ENCODE measurements around the gene DNA2. TPM values are rescaled to one million over a fixed set of nuclear protein-coding genes. Genes with fewer than 3 reads are reported as not detected.

DNA2 gene
- total and polyA plus RNA-seq, 2 of the 13 experiments (the other 11 are each of a cell fraction or from before 2014, with no cell fraction given), result 4.8 to 27.3 TPM

DNA sequence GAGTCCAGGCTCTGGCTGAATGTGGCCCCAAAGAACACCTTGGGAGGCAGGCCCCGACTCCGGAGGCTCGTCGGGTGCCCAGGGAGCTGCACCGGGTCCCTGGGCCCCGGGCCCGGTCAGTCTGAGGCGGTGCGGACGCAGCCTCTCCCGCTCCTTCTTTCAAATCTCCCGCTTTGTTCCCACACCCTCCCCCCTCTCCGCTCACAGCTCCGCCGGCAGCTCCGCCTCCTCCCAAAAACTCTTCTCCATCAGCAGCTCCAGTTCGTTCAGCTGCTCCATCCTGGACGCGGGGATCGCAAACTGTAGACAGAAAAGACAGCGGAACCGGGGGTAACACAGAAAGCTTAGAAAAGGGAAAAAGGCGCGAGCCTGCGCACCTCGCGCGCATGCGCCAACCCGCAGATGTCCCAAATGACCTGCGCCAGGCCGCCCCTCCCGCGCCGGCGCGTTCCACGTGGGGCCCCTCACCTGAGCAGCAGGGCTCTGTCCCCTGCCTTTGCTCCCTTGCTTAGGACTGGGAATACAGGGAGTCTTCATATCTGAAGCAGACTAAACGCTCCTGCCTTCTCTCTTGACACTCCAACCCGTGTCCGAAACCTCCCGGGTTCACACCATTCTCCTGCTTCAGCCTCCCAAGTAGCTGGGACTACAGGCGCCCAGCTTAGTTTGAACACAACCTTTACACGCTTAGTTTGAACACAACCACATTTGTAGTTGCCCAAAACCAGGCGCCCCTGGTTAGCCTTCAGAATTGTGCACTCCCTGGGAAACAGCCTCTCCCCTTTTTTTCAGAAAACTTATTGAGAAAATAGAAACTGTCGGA, at the start of gene DNA2 (continued):
- TF ChIP-seq KAT2B (IDR thresholded peaks at IDR 0.05; ENCODE audit: borderline replicate concordance, low read depth, low read length) (no peak), ZFP36 (IDR thresholded peaks at IDR 0.05; ENCODE audit: borderline replicate concordance, low read depth, low read length, partially characterized antibody) (no peak), ATF1 (CRISPR knock-in tag; IDR thresholded peaks at IDR 0.05) (no peak), FOXM1 (CRISPR knock-in tag; IDR thresholded peaks at IDR 0.05) (no peak), ZNF891 (CRISPR knock-in tag; IDR thresholded peaks at IDR 0.05) (no peak; the same call in none of the 2 replicates), TAF15 (IDR thresholded peaks at IDR 0.05; ENCODE audit: low read depth, low read length, poor library complexity, severe bottlenecking) (no peak), FOXK1 (CRISPR knock-in tag; IDR thresholded peaks at IDR 0.05; ENCODE audit: borderline replicate concordance, low read depth) (peak; percentile 64; the same call in 1 of the 2 replicates), RFX5 (IDR thresholded peaks at IDR 0.05; ENCODE audit: low read depth, low read length) (no peak), NFE2L2 (IDR thresholded peaks at IDR 0.05; ENCODE audit: low read length) (no peak), ZNF180 (CRISPR knock-in tag; IDR thresholded peaks at IDR 0.05; ENCODE audit: borderline replicate concordance, low read depth) (no peak), ZNF382 (CRISPR knock-in tag; IDR thresholded peaks at IDR 0.05; ENCODE audit: borderline replicate concordance) (no peak), ZMYM4 (CRISPR knock-in tag; IDR thresholded peaks at IDR 0.05) (peak; percentile 65), ZNF501 (CRISPR knock-in tag; IDR thresholded peaks at IDR 0.05) (peak; percentile 94)
- TF ChIP-seq, protein P1, sequence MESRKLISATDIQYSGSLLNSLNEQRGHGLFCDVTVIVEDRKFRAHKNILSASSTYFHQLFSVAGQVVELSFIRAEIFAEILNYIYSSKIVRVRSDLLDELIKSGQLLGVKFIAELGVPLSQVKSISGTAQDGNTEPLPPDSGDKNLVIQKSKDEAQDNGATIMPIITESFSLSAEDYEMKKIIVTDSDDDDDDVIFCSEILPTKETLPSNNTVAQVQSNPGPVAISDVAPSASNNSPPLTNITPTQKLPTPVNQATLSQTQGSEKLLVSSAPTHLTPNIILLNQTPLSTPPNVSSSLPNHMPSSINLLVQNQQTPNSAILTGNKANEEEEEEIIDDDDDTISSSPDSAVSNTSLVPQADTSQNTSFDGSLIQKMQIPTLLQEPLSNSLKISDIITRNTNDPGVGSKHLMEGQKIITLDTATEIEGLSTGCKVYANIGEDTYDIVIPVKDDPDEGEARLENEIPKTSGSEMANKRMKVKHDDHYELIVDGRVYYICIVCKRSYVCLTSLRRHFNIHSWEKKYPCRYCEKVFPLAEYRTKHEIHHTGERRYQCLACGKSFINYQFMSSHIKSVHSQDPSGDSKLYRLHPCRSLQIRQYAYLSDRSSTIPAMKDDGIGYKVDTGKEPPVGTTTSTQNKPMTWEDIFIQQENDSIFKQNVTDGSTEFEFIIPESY (CRISPR knock-in tag; IDR thresholded peaks at IDR 0.05), result no peak
- TF ChIP-seq, protein P2, sequence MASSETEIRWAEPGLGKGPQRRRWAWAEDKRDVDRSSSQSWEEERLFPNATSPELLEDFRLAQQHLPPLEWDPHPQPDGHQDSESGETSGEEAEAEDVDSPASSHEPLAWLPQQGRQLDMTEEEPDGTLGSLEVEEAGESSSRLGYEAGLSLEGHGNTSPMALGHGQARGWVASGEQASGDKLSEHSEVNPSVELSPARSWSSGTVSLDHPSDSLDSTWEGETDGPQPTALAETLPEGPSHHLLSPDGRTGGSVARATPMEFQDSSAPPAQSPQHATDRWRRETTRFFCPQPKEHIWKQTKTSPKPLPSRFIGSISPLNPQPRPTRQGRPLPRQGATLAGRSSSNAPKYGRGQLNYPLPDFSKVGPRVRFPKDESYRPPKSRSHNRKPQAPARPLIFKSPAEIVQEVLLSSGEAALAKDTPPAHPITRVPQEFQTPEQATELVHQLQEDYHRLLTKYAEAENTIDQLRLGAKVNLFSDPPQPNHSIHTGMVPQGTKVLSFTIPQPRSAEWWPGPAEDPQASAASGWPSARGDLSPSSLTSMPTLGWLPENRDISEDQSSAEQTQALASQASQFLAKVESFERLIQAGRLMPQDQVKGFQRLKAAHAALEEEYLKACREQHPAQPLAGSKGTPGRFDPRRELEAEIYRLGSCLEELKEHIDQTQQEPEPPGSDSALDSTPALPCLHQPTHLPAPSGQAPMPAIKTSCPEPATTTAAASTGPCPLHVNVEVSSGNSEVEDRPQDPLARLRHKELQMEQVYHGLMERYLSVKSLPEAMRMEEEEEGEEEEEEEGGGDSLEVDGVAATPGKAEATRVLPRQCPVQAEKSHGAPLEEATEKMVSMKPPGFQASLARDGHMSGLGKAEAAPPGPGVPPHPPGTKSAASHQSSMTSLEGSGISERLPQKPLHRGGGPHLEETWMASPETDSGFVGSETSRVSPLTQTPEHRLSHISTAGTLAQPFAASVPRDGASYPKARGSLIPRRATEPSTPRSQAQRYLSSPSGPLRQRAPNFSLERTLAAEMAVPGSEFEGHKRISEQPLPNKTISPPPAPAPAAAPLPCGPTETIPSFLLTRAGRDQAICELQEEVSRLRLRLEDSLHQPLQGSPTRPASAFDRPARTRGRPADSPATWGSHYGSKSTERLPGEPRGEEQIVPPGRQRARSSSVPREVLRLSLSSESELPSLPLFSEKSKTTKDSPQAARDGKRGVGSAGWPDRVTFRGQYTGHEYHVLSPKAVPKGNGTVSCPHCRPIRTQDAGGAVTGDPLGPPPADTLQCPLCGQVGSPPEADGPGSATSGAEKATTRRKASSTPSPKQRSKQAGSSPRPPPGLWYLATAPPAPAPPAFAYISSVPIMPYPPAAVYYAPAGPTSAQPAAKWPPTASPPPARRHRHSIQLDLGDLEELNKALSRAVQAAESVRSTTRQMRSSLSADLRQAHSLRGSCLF (CRISPR knock-in tag; IDR thresholded peaks at IDR 0.05; ENCODE audit: borderline replicate concordance), result no peak
- TF ChIP-seq, protein P3, sequence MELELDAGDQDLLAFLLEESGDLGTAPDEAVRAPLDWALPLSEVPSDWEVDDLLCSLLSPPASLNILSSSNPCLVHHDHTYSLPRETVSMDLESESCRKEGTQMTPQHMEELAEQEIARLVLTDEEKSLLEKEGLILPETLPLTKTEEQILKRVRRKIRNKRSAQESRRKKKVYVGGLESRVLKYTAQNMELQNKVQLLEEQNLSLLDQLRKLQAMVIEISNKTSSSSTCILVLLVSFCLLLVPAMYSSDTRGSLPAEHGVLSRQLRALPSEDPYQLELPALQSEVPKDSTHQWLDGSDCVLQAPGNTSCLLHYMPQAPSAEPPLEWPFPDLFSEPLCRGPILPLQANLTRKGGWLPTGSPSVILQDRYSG (CRISPR knock-in tag; IDR thresholded peaks at IDR 0.05), result no peak; the same call in 1 of the 2 replicates
- TF ChIP-seq, protein P4, sequence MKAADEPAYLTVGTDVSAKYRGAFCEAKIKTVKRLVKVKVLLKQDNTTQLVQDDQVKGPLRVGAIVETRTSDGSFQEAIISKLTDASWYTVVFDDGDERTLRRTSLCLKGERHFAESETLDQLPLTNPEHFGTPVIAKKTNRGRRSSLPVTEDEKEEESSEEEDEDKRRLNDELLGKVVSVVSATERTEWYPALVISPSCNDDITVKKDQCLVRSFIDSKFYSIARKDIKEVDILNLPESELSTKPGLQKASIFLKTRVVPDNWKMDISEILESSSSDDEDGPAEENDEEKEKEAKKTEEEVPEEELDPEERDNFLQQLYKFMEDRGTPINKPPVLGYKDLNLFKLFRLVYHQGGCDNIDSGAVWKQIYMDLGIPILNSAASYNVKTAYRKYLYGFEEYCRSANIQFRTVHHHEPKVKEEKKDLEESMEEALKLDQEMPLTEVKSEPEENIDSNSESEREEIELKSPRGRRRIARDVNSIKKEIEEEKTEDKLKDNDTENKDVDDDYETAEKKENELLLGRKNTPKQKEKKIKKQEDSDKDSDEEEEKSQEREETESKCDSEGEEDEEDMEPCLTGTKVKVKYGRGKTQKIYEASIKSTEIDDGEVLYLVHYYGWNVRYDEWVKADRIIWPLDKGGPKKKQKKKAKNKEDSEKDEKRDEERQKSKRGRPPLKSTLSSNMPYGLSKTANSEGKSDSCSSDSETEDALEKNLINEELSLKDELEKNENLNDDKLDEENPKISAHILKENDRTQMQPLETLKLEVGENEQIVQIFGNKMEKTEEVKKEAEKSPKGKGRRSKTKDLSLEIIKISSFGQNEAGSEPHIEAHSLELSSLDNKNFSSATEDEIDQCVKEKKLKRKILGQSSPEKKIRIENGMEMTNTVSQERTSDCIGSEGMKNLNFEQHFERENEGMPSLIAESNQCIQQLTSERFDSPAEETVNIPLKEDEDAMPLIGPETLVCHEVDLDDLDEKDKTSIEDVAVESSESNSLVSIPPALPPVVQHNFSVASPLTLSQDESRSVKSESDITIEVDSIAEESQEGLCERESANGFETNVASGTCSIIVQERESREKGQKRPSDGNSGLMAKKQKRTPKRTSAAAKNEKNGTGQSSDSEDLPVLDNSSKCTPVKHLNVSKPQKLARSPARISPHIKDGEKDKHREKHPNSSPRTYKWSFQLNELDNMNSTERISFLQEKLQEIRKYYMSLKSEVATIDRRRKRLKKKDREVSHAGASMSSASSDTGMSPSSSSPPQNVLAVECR (CRISPR knock-in tag; IDR thresholded peaks at IDR 0.05; ENCODE audit: borderline replicate concordance), result peak; percentile 98

All from HepG2 (cell line).